ENCODE results near the gene TSSK2.
"Not testable (repeated sequence)": the region's sequence is repeated elsewhere in the genome, so short reads cannot be mapped to it uniquely, and the experiment has no call there.

Gene TSSK2

DNA sequence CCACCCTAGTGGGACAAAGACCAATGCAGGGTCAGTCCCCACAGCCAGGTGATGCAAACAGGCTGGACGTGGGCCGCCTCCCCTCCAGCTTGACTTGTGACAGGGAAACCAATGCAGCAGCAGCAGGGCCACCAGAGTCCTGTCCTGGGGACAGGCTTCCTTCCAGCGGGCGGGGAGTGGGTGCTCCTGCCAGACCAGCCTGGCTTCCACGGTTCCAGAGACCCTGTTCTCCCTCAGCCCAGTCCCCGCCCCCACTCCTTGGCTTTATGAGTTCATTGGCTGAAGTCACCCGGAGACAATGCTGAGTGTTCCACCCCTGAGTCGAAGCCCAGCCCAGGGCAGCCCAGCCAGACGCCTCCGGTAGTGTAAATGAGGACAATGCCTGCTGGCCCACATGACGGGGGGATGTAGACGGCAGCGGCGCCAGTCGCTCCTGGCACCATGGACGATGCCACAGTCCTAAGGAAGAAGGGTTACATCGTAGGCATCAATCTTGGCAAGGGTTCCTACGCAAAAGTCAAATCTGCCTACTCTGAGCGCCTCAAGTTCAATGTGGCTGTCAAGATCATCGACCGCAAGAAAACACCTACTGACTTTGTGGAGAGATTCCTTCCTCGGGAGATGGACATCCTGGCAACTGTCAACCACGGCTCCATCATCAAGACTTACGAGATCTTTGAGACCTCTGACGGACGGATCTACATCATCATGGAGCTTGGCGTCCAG lies at the start of gene TSSK2:
TSSK2 (plus strand) TSS at position 350 of the 726 bp plus-strand sequence; CDS start at position 442, 92 bp downstream.
- no peak for DNase-seq

DNA sequence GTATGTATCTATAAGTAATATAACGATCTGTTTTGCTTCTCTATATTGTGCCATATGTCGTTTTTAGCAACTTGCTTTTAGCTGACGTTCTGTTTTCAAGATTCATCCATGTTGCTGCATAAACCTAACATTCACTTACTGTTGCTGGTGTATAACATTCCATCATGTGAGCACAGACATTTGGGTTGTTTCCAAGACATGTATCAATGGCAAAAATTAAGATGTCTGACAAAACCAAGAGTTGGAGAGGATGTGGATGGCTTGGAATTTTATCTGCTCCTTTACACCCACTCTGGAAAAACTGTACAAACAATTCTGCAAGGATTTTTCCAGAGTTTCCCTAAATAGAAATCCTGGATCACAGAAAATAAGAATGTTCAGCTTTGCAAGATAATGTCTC lies 49.8 kb upstream of the TSSK2 start:
- DNase-seq: no peak

DNA sequence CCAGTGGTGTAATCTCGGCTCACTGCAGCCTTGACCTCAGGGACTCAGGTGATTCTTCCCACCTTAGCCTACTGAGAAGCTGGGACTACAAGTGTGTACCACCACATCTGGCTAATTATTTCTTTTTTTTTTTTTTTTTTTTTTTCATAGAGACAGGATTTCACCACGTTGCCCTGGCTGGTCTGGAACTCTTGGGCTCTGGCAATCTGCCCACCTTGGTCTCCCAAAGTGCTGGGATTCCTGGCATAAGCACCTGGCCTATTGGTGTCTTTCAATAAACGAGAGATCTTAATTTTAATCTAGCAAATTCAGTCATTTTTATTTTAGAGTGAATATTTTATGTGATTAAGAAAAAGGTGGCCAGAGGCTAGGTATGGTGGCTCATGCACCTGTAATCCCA lies 49.0 kb upstream of the TSSK2 start:
- DNase-seq: no peak

DNA sequence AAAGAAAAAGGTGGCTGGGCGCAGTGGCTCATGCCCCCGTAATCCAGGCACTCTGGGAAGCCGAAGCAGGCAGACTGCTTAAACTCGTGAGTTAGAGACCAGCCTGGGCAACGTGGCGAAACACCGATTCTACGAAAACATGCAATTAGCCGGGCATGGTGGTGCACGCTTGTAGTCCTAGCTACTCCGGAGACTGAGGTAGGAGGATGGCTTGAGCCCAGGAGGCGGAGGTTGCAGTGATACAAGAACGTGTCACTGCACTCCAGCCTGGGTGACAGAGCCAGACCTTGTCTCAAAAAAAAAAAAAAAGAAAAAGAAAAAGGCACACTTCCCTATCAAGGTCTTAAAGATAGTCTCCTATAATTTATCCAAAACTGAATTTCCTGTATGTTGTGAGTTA lies 48.3 kb upstream of the TSSK2 start:
- no peak for DNase-seq

DNA sequence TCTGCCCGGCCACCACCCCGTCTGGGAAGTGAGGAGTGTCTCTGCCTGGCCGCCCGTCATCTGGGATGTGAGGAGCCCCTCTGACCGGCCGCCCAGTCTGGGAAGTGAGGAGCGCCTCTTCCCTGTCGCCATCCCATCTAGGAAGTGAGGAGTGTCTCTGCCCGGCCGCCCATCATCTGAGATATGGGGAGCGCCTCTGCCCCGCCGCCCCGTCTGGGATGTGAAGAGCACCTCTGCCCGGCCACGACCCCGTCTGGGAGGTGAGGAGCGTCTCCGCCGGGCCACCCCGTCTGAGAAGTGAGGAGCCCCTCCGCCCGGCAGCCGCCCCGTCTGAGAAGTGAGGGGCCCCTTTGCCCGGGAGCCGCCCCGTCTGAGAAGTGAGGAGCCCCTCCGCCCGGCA lies 47.0 kb upstream of the TSSK2 start:
- DNase-seq: not testable (repeated sequence)

DNA sequence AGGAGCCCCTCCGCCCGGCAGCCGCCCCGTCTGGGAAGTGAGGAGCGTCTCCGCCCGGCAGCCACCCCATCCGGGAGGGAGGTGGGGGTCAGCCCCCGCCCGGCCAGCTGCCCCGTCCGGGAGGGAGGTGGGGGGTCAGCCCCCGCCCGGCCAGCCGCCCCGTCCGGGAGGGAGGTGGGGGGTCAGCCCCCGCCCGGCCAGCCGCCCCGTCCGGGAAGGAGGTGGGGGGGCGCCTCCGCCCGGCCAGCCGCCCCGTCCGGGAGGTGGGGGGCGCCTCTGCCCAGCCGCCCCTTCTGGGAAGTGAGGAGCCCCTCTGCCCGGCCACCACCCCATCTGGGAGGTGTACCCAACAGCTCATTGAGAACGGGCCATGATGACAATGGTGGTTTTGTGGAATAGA lies 46.5 kb upstream of the TSSK2 start:
- not testable (repeated sequence) for DNase-seq

DNA sequence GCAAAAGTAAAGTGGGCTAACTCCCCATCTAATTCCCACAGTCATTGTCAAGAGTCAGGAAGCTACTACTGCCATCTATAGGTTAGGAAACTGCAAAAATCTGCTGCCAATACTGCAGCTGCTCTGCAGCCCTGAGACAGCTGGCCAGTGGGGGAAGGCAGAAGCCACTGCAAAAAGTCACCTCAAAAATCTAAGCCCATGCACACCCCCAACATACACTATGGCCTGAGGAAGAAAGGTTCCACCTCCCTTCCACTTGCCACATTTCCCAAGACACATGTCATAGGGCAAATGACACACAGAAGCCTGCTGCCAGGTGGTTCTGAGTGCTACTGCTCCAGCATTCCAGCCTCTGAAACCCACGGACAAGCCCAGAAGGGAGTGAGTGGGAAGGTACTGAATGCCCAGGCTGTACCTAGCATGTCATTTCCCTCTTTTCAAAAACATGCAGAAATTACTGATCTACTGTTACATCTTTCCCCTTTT lies 45.8 kb upstream of the TSSK2 start:
- no peak for DNase-seq

DNA sequence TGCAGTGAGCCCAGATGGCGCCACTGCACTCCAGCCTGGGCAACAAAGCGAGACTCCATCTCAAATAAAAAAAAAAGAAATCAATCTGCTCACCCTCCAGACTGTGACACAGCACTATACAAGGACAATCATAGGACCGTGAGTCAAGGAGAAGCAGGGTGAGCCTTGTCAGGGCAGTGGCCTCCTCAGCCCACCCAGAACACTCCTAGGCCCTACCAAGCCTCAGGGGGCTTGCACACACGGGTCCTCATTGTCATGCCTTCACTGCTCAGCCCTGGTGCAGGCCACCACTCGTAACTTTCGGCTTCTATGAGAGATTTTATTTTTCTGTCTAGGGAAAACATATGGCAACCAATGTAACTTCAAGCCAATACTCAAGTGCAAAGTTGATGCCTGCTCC lies 44.7 kb upstream of the TSSK2 start:
- DNase-seq: no peak

DNA sequence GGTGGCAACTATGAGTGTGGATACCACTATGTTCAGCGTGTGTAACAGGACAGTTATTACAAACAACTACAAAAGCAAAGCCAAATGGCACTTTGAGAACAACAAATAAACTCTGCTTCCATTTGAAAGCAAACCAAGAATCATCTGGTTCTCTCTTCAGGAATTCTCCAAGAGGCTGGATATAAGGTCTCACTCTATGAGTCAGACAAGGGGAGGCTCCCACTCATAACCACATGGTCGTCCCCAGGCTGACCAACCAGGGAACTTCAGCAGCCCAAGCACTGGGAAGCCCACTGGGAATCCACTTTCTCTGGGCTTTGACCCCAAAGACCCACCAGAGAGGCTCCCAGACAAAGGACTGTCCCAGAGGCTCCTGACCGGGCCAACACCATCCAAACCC lies 44.2 kb upstream of the TSSK2 start:
- no peak for DNase-seq

DNA sequence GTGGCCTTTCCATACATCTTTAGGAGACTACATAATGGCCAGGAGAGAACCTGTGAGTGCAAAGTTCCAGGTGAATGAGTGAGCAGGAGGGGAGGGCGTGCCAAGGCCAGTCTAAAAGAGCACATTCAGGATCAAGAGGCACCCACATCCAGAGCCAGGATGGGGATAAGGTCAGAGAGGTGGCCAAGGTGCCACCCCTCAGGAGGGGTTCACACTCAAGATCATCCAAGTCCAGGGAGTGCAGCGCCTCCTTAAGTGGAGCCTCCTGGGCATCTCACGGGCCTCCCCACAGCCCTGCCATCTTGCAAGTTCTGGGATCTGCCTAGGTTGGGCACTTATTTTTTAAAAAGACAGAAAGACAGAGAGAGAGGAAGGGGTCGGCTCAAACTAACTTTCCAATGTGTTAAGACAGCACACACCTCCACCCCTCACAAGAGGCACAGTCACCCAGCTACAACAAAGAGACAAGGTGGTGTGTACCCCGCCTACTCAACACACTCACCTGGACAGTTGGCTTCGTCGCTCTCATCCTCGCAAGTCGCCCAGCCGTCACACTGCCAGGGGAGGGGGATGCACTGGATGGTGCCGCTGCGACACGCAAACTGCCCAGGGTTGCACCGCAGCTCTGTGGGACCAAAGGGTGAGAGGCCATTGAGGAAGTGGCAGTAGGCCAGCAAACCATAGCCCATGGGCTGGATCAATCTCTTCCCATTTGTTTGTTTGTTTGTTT lies 42.1 kb upstream of the TSSK2 start:
- DNase-seq: no peak

DNA sequence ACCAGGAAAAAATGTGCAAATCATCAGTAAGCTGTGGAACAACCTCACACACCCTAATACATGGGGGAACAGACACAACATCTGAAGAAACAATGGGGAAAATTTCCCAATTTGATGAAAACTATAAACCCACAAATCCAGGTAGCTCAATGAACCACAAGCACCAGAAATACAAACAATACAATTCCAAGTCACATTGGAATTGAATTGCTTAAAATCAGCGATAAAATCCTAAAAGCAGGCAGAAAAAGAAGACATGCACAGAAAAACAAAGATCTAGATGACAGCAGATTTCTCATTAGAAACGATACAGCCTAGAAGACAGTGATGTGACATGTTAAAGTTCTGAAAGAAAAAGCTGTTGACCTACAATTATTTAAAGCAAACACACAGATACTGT lies 40.9 kb upstream of the TSSK2 start:
- no peak for DNase-seq

DNA sequence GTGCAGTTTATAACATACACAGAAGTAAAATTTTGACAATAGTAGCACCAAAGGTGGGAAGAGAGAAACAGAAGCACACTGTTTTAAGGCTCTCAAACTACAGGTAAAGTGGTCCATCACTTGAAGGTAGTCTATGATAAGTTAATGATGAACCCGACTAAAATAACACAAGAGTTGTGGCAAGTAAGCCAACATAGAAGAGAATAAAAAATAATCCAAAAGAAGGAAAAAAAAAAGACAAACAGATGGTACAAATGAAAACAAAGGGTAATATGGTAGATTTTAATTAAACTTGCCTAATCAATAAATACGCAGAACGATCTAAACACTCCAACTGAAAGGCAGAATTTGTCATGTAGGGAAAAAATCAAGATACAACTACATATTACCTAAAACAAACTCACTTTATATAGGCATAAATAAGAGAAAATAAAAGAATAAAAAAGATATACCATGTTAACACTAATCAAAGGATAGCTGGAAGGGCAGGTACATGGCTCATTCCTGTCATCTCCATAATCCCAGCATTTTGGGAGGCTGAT lies 40.5 kb upstream of the TSSK2 start:
- DNase-seq: no peak

DNA sequence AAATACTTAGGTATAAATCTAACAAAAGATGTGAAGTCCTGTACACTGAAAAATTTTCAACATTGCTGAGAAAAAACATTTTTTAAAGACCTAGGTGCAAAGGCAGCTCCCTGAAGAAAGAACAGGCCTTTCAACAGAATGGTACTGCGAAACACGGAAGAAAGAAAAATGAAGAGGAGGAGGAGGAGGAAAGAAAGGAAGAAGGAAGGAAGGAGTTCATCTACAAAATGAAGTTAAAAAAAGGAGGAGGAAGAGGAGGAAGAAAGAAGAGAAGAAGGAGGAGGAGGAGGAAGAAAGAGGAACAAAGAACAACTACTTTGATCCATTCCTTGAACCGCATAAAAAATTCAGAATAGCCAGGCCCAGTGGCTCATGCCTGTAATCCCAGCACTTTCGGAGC lies 38.4 kb upstream of the TSSK2 start:
- DNase-seq: no peak

DNA sequence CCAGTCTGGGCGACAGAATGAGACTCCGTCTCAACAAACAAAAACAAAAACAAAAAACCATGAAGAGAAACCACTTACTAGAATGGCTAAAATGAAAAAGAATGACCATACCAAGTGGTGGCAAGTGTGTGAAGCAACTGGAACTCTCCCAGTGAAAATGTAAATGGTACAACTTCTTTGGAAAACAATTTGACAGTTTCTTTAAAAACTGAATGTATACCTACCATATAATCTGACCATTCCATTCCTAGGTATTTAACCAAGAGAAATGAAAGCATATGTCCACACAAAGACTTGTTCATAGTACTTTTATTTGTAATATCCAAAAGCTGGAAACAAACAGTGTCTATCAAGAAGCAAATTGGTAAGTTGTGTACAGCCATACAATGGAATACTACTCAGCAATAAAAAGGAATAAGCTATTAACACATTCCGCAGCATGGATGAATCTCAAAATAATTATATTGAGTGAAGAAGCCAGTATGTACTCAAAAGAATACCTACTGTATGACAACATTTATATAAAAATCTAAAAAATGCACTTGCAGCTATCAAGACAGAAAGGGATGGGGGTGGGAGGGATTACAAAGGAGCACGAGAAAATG lies 36.6 kb upstream of the TSSK2 start:
- no peak for DNase-seq

DNA sequence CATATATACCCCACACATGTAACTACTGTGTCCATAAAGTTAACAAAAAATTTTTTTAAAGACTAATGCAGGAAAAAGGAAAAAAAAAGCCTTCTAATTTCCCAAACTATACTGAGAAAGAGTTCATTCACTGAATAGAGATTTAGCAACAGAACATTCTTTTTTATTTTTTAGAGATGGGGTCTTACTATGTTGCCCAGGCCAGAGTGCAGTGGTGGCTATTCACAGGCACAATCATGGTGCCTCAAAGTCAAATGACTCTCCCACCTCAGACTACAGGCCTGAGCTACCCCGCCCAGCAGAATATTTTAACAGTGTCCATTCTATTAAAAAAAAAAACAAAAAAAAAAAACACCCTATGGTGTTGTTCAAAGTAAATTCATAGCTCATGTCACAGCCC lies 34.6 kb upstream of the TSSK2 start:
- no peak for DNase-seq

DNA sequence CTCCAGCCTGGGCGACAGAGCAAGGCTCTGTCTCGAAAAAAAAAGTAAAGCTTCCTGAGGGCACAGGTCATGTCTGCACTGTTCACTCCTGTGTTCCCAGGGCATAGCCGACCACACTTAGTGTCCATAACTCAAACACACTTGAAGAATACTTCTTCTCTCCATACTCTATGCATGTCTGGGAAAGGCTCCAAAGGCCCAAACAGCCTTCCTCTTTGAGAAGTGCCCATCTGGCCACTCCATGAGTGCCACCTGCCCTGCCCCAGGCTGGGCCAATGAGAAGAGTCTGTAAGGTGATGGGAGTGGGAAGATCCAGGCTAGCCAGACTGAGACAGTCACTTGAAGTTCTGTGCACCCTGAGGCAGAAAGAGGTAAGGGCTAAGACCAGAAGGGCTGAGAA lies 33.6 kb upstream of the TSSK2 start:
- DNase-seq: no peak

DNA sequence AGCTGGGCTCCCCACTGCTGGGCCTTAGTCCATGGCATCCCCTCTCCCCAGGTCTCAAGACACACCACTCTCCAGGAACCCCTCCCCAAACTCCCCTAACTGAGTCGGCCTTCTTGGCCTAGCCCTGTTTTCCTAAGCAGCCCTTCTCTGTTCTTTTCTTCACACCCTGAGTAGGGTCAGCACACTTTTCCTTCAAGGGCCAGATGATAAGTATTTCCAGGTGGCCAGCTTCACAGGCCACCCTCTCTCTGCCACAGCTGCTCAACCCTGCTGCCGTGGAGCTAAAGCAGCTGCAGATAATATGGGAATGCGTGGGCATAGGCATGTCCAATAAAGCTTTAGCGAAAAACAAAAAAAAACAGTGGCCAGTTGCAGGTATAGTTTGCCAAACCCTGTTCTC lies 33.0 kb upstream of the TSSK2 start:
- DNase-seq: no peak

DNA sequence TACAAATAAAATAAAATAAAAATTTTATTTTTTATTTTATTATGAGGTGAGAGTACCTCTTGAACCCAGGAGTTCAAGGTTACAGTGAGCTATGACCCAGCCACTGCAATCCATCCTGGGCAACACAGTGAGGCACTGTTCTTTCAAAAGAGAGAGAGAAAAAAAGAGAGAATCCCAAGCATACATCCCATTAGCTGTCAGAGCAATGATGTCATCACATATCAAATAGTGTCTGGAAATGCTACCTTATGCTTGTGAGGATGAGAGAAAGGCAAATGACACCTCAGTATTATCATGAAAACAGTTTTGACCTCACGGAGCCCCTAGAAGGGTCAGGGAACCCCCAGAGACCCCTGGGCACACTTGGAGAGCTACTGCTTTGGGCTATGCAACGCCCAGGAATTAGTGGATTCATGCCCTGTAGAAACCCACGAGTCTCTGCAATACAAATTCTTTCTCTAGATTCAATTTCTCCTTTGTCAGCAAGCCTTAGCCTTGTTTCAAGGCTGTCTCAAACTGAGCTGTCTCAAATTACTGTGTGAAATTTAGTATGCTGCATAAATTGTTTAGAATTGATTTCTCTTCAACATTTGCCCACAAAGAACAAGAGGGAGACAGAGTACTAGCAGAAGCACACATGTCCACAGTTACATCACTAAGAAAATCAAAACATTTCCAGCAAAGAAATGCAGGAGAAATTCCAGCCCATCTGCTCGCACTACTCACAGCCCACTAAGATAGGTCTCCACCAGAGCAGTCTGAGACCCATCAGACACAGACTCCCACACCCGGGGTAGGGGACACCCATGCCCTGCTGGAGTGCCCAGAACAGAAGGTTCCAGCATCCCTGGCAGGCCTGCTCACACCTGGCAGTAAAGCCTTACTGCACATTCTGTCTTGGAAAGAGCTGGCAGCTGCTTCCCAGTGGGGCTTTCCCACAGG lies 27.0 kb upstream of the TSSK2 start:
- no peak for DNase-seq

DNA sequence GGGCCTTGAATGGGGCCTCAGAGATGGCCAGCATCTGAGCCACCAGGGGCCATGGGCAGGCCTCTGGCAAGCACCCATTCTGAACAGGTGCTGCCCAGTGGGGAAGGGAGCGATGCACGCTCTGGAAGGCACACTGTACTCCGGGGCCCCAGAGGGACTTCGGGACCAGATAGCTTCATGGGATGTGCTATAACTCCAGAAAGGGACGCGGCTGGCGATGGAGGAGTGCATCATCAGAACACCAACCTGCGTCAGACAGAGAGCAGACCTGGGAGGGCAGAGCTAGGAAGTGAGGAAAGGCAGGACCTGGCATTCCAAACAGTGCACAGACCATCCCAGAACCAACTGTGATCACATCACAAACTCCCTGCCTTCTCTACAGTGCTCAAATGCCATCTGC lies 25.7 kb upstream of the TSSK2 start:
- DNase-seq: no peak

DNA sequence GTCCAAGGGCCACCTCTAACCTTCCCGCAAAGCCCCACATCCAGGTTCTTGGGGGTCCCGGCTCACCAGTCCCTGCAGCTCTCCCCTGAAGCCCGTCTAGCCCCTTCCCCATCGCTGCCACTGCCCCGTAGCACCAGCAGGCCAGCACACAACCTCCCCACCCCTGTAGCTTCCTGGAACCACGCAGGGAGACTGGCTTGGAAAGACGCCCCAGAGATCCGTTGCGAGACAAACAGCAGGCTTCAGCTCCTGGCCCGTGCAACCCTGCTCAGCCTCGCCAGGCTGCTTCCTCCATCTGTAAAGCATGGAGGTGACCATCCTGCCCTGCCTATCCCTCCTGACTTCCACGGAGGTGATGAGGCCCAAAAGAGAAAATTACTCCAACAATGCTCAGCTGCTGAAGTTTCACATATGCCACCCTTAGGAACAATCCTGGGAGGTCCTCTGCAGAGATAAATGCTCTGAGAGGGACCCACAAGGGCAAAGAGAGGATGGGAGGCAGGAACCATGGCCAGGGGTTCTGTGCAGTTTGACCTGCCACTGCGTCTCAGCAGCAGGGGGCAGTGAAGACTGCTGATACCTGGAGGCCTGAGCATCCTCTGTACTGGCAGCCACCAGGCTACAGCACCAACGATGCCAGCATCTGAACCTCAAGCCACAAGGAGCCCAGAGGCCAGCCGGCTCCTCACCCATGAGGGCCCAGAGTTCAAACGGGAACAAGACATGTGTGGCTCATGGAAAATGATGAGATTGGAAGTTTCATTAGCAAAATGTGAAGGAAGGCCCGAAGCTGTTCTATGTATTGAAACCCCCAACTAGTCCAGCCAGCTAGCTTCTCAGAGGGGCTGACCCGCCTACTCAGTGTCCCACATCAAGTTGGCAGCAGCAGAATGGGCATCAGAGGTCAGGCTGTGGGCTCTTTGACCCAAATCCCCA lies 25.0 kb upstream of the TSSK2 start:
- DNase-seq: no peak
